Measurements from ENCODE around the gene RPRD2. TPM values are rescaled to one million over a fixed set of nuclear protein-coding genes. Genes with fewer than 3 reads are reported as not detected.

The RPRD2 gene
- total and polyA plus RNA-seq, 4 donors: 5.4 to 9.7 (median 8.0) TPM

DNA sequence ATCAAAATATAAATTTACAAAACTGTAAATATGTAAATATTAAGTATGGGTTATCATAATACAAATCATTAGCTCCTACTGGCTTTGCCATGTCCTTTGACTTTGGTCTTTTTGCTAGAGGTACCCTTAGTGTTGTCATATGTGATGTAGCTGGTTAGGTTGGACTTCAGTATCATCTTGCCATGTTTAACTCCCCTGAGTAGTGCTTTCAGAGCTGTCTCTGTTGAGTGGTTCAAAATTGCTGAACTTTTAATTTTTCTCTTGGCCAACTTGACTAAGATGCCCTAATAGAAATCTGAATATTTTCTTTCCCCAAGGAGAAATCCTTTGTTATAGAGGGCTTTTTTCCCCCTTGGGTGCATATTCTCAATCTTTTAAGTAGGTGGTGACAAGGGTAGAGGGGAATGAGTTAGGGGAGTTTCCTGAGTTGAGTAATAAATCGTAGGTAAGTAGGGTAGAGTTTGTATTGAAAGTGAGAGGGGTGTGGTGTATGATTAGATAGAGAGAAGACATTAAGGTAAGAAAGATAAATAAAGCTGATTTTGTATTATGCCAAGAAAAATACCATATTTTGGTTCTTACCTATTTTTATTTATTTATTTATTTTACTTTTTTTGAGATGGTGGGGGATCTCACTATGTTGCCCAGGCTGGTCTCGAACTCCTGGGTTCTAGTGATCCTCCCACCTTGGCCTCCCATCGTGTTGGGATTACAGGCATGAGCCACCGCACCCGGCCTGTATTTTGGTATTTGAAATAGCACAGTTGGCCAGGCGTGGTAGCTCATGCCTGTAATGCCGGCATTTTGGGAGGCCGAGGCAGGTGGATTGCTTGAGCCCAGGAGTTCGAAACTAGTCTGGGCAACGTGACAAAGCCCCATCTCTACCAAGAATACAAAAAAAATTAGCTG is 21.8 kb downstream of the RPRD2 start:
- TF ChIP-seq, protein P1, sequence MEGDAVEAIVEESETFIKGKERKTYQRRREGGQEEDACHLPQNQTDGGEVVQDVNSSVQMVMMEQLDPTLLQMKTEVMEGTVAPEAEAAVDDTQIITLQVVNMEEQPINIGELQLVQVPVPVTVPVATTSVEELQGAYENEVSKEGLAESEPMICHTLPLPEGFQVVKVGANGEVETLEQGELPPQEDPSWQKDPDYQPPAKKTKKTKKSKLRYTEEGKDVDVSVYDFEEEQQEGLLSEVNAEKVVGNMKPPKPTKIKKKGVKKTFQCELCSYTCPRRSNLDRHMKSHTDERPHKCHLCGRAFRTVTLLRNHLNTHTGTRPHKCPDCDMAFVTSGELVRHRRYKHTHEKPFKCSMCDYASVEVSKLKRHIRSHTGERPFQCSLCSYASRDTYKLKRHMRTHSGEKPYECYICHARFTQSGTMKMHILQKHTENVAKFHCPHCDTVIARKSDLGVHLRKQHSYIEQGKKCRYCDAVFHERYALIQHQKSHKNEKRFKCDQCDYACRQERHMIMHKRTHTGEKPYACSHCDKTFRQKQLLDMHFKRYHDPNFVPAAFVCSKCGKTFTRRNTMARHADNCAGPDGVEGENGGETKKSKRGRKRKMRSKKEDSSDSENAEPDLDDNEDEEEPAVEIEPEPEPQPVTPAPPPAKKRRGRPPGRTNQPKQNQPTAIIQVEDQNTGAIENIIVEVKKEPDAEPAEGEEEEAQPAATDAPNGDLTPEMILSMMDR (IDR thresholded peaks at IDR 0.05; ENCODE audit: low read depth, low read length, missing input control): no peak
- no peak for TF ChIP-seq RXRA (IDR thresholded peaks at IDR 0.05)
- no peak for TF ChIP-seq HNF4A (conservative IDR thresholded peaks at IDR 0.05)
- no peak for TF ChIP-seq FOXA1 (IDR thresholded peaks at IDR 0.05)
- no peak for TF ChIP-seq HNF4G (IDR thresholded peaks at IDR 0.05)
- TF ChIP-seq GABPA (IDR thresholded peaks at IDR 0.05 in 1 of 2, conservative IDR thresholded peaks at IDR 0.05 in 1 of 2): no peak
- TF ChIP-seq JUND (IDR thresholded peaks at IDR 0.05): no peak
- no peak for TF ChIP-seq ATF3 (IDR thresholded peaks at IDR 0.05)
- no peak for TF ChIP-seq FOXA2 (IDR thresholded peaks at IDR 0.05)
- TF ChIP-seq YY1 (IDR thresholded peaks at IDR 0.05): no peak
- TF ChIP-seq EGR1 (IDR thresholded peaks at IDR 0.05; ENCODE audit: low read depth in 2 of 2): no peak
- TF ChIP-seq SP1 (IDR thresholded peaks at IDR 0.05): no peak
- TF ChIP-seq RAD21 (IDR thresholded peaks at IDR 0.05): no peak
- TF ChIP-seq, protein P2, sequence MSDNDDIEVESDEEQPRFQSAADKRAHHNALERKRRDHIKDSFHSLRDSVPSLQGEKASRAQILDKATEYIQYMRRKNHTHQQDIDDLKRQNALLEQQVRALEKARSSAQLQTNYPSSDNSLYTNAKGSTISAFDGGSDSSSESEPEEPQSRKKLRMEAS (IDR thresholded peaks at IDR 0.05): no peak
- TF ChIP-seq, protein P3, sequence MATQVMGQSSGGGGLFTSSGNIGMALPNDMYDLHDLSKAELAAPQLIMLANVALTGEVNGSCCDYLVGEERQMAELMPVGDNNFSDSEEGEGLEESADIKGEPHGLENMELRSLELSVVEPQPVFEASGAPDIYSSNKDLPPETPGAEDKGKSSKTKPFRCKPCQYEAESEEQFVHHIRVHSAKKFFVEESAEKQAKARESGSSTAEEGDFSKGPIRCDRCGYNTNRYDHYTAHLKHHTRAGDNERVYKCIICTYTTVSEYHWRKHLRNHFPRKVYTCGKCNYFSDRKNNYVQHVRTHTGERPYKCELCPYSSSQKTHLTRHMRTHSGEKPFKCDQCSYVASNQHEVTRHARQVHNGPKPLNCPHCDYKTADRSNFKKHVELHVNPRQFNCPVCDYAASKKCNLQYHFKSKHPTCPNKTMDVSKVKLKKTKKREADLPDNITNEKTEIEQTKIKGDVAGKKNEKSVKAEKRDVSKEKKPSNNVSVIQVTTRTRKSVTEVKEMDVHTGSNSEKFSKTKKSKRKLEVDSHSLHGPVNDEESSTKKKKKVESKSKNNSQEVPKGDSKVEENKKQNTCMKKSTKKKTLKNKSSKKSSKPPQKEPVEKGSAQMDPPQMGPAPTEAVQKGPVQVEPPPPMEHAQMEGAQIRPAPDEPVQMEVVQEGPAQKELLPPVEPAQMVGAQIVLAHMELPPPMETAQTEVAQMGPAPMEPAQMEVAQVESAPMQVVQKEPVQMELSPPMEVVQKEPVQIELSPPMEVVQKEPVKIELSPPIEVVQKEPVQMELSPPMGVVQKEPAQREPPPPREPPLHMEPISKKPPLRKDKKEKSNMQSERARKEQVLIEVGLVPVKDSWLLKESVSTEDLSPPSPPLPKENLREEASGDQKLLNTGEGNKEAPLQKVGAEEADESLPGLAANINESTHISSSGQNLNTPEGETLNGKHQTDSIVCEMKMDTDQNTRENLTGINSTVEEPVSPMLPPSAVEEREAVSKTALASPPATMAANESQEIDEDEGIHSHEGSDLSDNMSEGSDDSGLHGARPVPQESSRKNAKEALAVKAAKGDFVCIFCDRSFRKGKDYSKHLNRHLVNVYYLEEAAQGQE (IDR thresholded peaks at IDR 0.05): no peak
- 86% methylated on average over 10 of the region's 10 CpGs for WGBS
- no peak overlapping the region for H3K27ac ChIP-seq (ENCODE audit: low read depth in 1 of 2, low read length in 2 of 2)
- no peaks in the 10 kb centered on the region for H3K36me3 ChIP-seq (ENCODE audit: control insufficient read depth in 4 of 4, insufficient read depth in 3 of 4, low read depth in 1 of 4, low read length in 3 of 4)
- H3K9ac ChIP-seq (ENCODE audit: low read depth in 1 of 2, low read length in 2 of 2): no peak overlapping the region
- DNase-seq (ENCODE audit: low spot score): no peak
- H3K4me3 ChIP-seq (ENCODE audit: low read depth in 1 of 3, low read length in 3 of 3): no peak overlapping the region
- no peaks in the 10 kb centered on the region for H3K27me3 ChIP-seq (ENCODE audit: control insufficient read depth in 4 of 4, insufficient read depth in 4 of 4, low read length in 3 of 4)
- peaks cover 5 to 33% (median 14%) of the 10 kb centered on the region in 4 donors for H3K4me1 ChIP-seq (ENCODE audit: control insufficient read depth in 4 of 4, insufficient read depth in 4 of 4, low read length in 3 of 4)
- H3K9me3 ChIP-seq (ENCODE audit: control insufficient read depth in 4 of 4, low read length in 3 of 4): no peaks in the 10 kb centered on the region

DNA sequence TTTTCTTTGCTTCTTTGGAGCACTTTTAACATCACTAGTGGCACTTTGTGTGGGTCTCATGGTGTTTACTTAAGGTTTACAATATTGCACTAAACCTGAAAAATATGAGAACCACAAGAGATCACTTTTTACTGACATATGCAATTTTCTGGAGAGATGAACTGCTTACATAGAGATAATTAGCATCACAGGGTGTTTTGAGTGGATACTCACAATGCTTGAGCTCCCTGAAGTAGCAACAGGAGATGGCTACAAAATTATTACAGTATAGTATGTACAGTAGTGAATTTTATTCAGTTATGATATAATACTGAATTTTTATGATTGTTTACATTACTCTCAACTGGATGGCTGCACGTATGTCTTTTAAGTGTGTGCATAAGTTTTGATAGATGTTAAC is 22.6 kb downstream of the RPRD2 start:
- peaks cover 5 to 33% (median 14%) of the 10 kb centered on the region in 4 donors for H3K4me1 ChIP-seq (ENCODE audit: control insufficient read depth in 4 of 4, insufficient read depth in 4 of 4, low read length in 3 of 4)
- WGBS: 57% methylated on average over 1 of the region's 1 CpG
- no peaks in the 10 kb centered on the region for H3K9me3 ChIP-seq (ENCODE audit: control insufficient read depth in 4 of 4, low read length in 3 of 4)
- no peak for DNase-seq (ENCODE audit: low spot score)
- H3K27ac ChIP-seq (ENCODE audit: low read depth in 1 of 2, low read length in 2 of 2): no peak overlapping the region
- H3K36me3 ChIP-seq (ENCODE audit: control insufficient read depth in 4 of 4, insufficient read depth in 3 of 4, low read depth in 1 of 4, low read length in 3 of 4): no peaks in the 10 kb centered on the region
- no peak overlapping the region for H3K9ac ChIP-seq (ENCODE audit: low read depth in 1 of 2, low read length in 2 of 2)
- no peaks in the 10 kb centered on the region for H3K27me3 ChIP-seq (ENCODE audit: control insufficient read depth in 4 of 4, insufficient read depth in 4 of 4, low read length in 3 of 4)
- H3K4me3 ChIP-seq (ENCODE audit: low read depth in 1 of 3, low read length in 3 of 3): no peak overlapping the region
- TF ChIP-seq HNF4G (IDR thresholded peaks at IDR 0.05) (no peak), TAF1 (conservative IDR thresholded peaks at IDR 0.05) (no peak), GABPA (IDR thresholded peaks at IDR 0.05 in 1 of 2, conservative IDR thresholded peaks at IDR 0.05 in 1 of 2) (no peak), SP1 (IDR thresholded peaks at IDR 0.05) (no peak), ATF3 (IDR thresholded peaks at IDR 0.05) (no peak), YY1 (IDR thresholded peaks at IDR 0.05) (no peak), EGR1 (IDR thresholded peaks at IDR 0.05; ENCODE audit: low read depth in 2 of 2) (no peak), FOXA2 (IDR thresholded peaks at IDR 0.05) (no peak), RAD21 (IDR thresholded peaks at IDR 0.05) (no peak)
- TF ChIP-seq, protein P3 (IDR thresholded peaks at IDR 0.05): no peak
- TF ChIP-seq, protein P1 (IDR thresholded peaks at IDR 0.05; ENCODE audit: low read depth, low read length, missing input control): no peak

Data from liver (tissue), 9 donors.